ENCODE results near the gene GAS2L1.

GAS2L1 gene

DNA sequence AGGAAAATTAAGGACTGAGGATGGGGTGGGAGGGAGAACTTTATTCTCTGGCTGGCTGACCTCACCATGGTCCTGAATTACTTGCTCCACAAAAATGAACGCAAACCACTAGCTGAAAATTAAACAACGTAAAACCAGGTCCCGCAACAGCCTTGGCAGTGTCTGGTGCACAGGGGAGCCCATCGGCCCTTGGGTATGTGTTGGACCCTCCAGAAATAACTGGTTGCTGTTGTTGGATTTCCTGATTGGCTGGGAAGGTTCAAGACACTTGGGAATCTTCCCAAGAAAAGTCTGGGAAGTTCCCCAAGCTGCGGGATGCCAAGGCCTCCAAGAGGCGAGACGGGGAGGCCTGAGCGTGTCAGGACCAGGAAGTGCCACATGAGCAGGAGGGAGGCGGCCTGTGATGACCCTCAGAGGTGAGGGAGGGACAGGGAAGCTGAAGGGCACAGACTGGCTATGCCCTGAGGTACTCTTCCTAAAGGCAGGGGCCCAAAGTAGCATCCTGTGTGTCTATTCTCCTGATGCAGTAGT is 19.4 kb downstream of the GAS2L1 start:
- H2AFZ ChIP-seq (ENCODE audit: low read depth, low read length), result no peak overlapping the region
- H3K4me1 ChIP-seq (ENCODE audit: insufficient read depth, low read length), result no peaks in the 10 kb centered on the region
- peaks cover 48% of the 10 kb centered on the region for H3K36me3 ChIP-seq (ENCODE audit: insufficient read depth, low read length)
- H3K27ac ChIP-seq (ENCODE audit: low read length), result no peak overlapping the region
- H4K20me1 ChIP-seq (ENCODE audit: insufficient read depth, low read length), result 0 out of 2 replicates have a peak, but pooled peaks cover 4% of the 10 kb centered on the region
- TF ChIP-seq EZH2 (IDR thresholded peaks at IDR 0.05; ENCODE audit: borderline replicate concordance, low read depth, low read length, severe bottlenecking) (no peak), CTCF (IDR thresholded peaks at IDR 0.05; ENCODE audit: borderline replicate concordance, extremely low read depth, low read length, poor library complexity, severe bottlenecking) (no peak)
- no peak overlapping the region for H3K9ac ChIP-seq (ENCODE audit: low read depth, low read length)
- no peak overlapping the region for H3K4me2 ChIP-seq (ENCODE audit: insufficient read depth, low read length)
- no peaks in the 10 kb centered on the region for H3K27me3 ChIP-seq (ENCODE audit: insufficient read depth, low read length, poor library complexity)
- no peaks in the 10 kb centered on the region for H3K79me2 ChIP-seq (ENCODE audit: insufficient read depth, low read length)
- ATAC-seq (ENCODE audit: insufficient read depth, low read depth) (no peak), DNase-seq (no peak)
- H3K9me3 ChIP-seq (ENCODE audit: insufficient read depth, low read length, severe bottlenecking), result no peaks in the 10 kb centered on the region
- no peak overlapping the region for H3K4me3 ChIP-seq (ENCODE audit: low read depth in 1 of 2, low read length in 2 of 2)

- H3K27ac ChIP-seq (ENCODE audit: low read length), result no peak overlapping the region
- no peak for TF ChIP-seq CTCF (IDR thresholded peaks at IDR 0.05; ENCODE audit: borderline replicate concordance, extremely low read depth, low read length, poor library complexity, severe bottlenecking)
- no peak for TF ChIP-seq EZH2 (IDR thresholded peaks at IDR 0.05; ENCODE audit: borderline replicate concordance, low read depth, low read length, severe bottlenecking)
- no peak overlapping the region for H3K4me3 ChIP-seq (ENCODE audit: low read depth in 1 of 2, low read length in 2 of 2)
- no peak overlapping the region for H3K4me2 ChIP-seq (ENCODE audit: insufficient read depth, low read length)
- ATAC-seq (ENCODE audit: insufficient read depth, low read depth) (0 out of 3 replicates have a peak, but pooled peaks have one; percentile 10), DNase-seq (no peak)
- H3K9me3 ChIP-seq (ENCODE audit: insufficient read depth, low read length, severe bottlenecking), result no peaks in the 10 kb centered on the region
- H3K9ac ChIP-seq (ENCODE audit: low read depth, low read length), result no peak overlapping the region
- H2AFZ ChIP-seq (ENCODE audit: low read depth, low read length), result no peak overlapping the region
- H3K27me3 ChIP-seq (ENCODE audit: insufficient read depth, low read length, poor library complexity), result no peaks in the 10 kb centered on the region
- no peaks in the 10 kb centered on the region for H3K79me2 ChIP-seq (ENCODE audit: insufficient read depth, low read length)
- 0 out of 2 replicates have a peak, but pooled peaks cover 4% of the 10 kb centered on the region for H4K20me1 ChIP-seq (ENCODE audit: insufficient read depth, low read length)
- peaks cover 55% of the 10 kb centered on the region for H3K36me3 ChIP-seq (ENCODE audit: insufficient read depth, low read length)
- no peaks in the 10 kb centered on the region for H3K4me1 ChIP-seq (ENCODE audit: insufficient read depth, low read length)
Measured at GRCh38 chr22:29326481-29326880, 20.0 kb downstream of the GAS2L1 start.

DNA sequence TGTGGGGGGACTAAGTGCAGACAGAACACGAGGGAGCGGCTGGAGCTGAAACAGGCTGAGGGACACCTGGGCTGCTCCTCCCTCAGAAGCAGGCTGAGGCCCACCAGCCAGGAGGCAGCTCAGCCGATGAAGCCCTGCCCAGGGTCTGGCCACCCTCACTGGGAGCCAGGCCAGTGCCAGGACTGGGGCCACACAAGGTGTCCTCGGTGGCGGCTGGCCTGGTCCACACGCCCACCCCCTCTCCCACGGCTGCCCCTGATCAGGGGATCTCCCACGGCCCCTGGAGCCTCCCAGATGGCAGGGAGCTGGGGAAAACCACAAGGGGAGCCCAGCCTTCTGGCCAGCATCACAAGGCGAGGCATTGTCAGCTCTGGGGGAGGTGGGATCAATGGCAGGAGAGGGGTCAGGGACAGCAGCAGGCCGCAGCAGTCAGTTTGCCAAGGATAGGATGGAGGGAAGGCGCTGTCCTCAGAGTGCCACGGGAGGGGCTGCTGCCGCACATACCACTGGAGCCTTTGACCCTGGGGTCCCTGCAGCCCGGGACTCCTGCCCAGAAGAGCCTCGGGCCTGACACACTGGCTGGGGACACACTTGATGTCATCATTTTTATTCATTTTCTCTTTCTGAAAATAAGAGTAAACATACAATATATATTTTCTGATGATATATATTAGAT is 20.8 kb downstream of the GAS2L1 start:
- H3K9me3 ChIP-seq (ENCODE audit: insufficient read depth, low read length, severe bottlenecking), result no peaks in the 10 kb centered on the region
- H4K20me1 ChIP-seq (ENCODE audit: insufficient read depth, low read length), result 0 out of 2 replicates have a peak, but pooled peaks cover 4% of the 10 kb centered on the region
- H2AFZ ChIP-seq (ENCODE audit: low read depth, low read length), result no peak overlapping the region
- DNase-seq, result no peak
- H3K4me3 ChIP-seq (ENCODE audit: low read depth in 1 of 2, low read length in 2 of 2), result no peak overlapping the region
- no peak for ATAC-seq (ENCODE audit: insufficient read depth, low read depth)
- H3K36me3 ChIP-seq (ENCODE audit: insufficient read depth, low read length), result peaks cover 62% of the 10 kb centered on the region
- no peaks in the 10 kb centered on the region for H3K4me1 ChIP-seq (ENCODE audit: insufficient read depth, low read length)
- H3K27me3 ChIP-seq (ENCODE audit: insufficient read depth, low read length, poor library complexity), result no peaks in the 10 kb centered on the region
- no peak for TF ChIP-seq CTCF (IDR thresholded peaks at IDR 0.05; ENCODE audit: borderline replicate concordance, extremely low read depth, low read length, poor library complexity, severe bottlenecking)
- no peak for TF ChIP-seq EZH2 (IDR thresholded peaks at IDR 0.05; ENCODE audit: borderline replicate concordance, low read depth, low read length, severe bottlenecking)
- no peak overlapping the region for H3K4me2 ChIP-seq (ENCODE audit: insufficient read depth, low read length)
- H3K79me2 ChIP-seq (ENCODE audit: insufficient read depth, low read length), result no peaks in the 10 kb centered on the region
- no peak overlapping the region for H3K27ac ChIP-seq (ENCODE audit: low read length)
- no peak overlapping the region for H3K9ac ChIP-seq (ENCODE audit: low read depth, low read length)

Measured in DND-41 (cell line).